Suprapubic skin (tissue), 4 donors: ENCODE measurements around the gene ENPP3.

ENCODE experiments used
- CTCF ChIP-seq, 2 donors: fragments of 200-600 bp in 1 of 2; fragments of 450-650 bp in 1 of 2; sonication (generic) in 1 of 2; IDR thresholded peaks; one replicate each; pipeline ENCODE4 v1.5.1; 2016 to 2019; ENCODE audit warnings: antibody characterized with exemption in 2 of 2, mild to moderate bottlenecking in 1 of 2, moderate library complexity in 1 of 2
- EP300 ChIP-seq: sonication (generic); formaldehyde crosslinking; IDR thresholded peaks from one replicate; pipeline ENCODE4 v1.6.1; 2017; ENCODE audit warnings: antibody characterized with exemption
- POLR2A ChIP-seq, 2 donors: fragments of 450-650 bp; IDR thresholded peaks; one replicate each; pipeline ENCODE4 v1.6.1; 2017; ENCODE audit warnings: antibody characterized with exemption in 2 of 2, mild to moderate bottlenecking in 2 of 2, moderate library complexity in 2 of 2
- POLR2AphosphoS5 ChIP-seq, 3 donors: sonication (generic); formaldehyde crosslinking; IDR thresholded peaks; one replicate each; pipeline ENCODE4 v1.6.1; 2017; ENCODE audit warnings: antibody characterized with exemption in 3 of 3

GRCh38 chr6:131693384-131693783 is 56.3 kb downstream of the ENPP3 start:
- no peak for TF ChIP-seq POLR2A (IDR thresholded peaks at IDR 0.05)
- TF ChIP-seq CTCF (IDR thresholded peaks at IDR 0.05) = no peak
- TF ChIP-seq POLR2AphosphoS5 (IDR thresholded peaks at IDR 0.05) = no peak
- no peak for TF ChIP-seq EP300
